ENCODE results near the gene FAM204A.

DNA sequence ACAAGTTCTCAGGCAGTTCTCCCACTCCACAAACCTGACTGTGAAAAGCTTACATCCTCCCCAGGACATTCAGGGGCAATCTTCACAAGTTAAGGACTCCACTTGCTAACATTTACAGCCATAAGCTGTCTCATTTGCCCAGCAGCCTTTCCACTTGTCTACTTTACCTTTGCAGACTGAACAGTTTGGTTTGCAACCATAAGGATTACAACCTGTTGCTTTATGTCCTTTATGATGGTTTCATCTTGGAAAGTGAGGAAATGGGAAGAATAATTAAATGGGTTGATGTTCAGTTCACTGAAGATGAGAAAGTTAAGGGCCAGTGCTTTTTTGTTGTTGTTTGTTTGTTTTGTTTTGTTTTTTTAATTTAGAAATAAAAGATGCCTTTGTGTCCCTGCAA lies 92.4 kb downstream of the FAM204A start:
- TF ChIP-seq, protein P1, sequence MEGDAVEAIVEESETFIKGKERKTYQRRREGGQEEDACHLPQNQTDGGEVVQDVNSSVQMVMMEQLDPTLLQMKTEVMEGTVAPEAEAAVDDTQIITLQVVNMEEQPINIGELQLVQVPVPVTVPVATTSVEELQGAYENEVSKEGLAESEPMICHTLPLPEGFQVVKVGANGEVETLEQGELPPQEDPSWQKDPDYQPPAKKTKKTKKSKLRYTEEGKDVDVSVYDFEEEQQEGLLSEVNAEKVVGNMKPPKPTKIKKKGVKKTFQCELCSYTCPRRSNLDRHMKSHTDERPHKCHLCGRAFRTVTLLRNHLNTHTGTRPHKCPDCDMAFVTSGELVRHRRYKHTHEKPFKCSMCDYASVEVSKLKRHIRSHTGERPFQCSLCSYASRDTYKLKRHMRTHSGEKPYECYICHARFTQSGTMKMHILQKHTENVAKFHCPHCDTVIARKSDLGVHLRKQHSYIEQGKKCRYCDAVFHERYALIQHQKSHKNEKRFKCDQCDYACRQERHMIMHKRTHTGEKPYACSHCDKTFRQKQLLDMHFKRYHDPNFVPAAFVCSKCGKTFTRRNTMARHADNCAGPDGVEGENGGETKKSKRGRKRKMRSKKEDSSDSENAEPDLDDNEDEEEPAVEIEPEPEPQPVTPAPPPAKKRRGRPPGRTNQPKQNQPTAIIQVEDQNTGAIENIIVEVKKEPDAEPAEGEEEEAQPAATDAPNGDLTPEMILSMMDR (conservative IDR thresholded peaks at IDR 0.05 in 1 of 2, IDR thresholded peaks at IDR 0.05 in 1 of 2; ENCODE audit: extremely low read depth in 1 of 2, insufficient read depth in 1 of 2, low read depth in 1 of 2, low read length in 2 of 2) = no peak
- TF ChIP-seq EZH2 (IDR thresholded peaks at IDR 0.05; ENCODE audit: borderline replicate concordance, low read length) = no peak

Data from mammary epithelial cell (primary cell).